ENCODE measurements around the gene CXCL6. TPM values are rescaled to one million over a fixed set of nuclear protein-coding genes. Genes with fewer than 3 reads are reported as not detected.

CXCL6 gene
- total RNA-seq, 1 donor from 2014 or later: 0.16 TPM

DNA sequence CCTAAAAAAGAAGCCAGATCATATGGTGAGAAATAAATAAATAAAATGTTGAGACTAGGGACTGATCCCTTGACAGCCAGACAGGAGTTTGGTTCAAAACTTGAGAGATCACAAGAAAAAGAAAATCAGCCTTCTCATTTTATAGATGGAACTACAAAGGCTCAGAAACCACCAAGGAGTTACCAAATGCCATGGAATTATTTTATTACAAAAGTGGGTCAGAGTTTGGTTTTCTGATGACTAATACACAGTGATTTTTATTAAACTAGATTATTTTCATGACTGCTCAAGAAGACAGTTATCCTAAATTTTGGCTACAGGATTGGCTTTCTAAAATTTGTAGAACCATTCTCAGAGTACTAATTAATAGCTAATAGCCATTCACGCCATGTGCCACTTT, 38.9 kb downstream of the CXCL6 start:
- H3K27ac Mint-ChIP-seq: no peak overlapping the region
- peaks cover 52% of the 10 kb centered on the region for H3K27me3 Mint-ChIP-seq (ENCODE audit: low read depth)
- no peak for DNase-seq (ENCODE audit: low spot score in 2 of 2, unreplicated experiment in 2 of 2)
- no peaks in the 10 kb centered on the region for H3K4me1 Mint-ChIP-seq
- TF ChIP-seq, protein P1, sequence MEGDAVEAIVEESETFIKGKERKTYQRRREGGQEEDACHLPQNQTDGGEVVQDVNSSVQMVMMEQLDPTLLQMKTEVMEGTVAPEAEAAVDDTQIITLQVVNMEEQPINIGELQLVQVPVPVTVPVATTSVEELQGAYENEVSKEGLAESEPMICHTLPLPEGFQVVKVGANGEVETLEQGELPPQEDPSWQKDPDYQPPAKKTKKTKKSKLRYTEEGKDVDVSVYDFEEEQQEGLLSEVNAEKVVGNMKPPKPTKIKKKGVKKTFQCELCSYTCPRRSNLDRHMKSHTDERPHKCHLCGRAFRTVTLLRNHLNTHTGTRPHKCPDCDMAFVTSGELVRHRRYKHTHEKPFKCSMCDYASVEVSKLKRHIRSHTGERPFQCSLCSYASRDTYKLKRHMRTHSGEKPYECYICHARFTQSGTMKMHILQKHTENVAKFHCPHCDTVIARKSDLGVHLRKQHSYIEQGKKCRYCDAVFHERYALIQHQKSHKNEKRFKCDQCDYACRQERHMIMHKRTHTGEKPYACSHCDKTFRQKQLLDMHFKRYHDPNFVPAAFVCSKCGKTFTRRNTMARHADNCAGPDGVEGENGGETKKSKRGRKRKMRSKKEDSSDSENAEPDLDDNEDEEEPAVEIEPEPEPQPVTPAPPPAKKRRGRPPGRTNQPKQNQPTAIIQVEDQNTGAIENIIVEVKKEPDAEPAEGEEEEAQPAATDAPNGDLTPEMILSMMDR (IDR thresholded peaks at IDR 0.05; ENCODE audit: unreplicated experiment): no peak
- no peaks in the 10 kb centered on the region for H3K9me3 Mint-ChIP-seq
- no peak overlapping the region for H3K4me3 Mint-ChIP-seq
- H3K36me3 Mint-ChIP-seq: no peaks in the 10 kb centered on the region

GRCh38 chr4:73883306-73883705, 46.8 kb downstream of the CXCL6 start:
- DNase-seq (ENCODE audit: low spot score in 2 of 2, unreplicated experiment in 2 of 2): no peak
- TF ChIP-seq, protein P1 (IDR thresholded peaks at IDR 0.05; ENCODE audit: unreplicated experiment): no peak
- Mint-ChIP-seq H3K27me3 (ENCODE audit: low read depth) (peaks cover 56% of the 10 kb centered on the region), H3K9me3 (no peaks in the 10 kb centered on the region), H3K4me1 (no peaks in the 10 kb centered on the region), H3K27ac (no peak overlapping the region), H3K36me3 (no peaks in the 10 kb centered on the region), H3K4me3 (no peak overlapping the region)

- Mint-ChIP-seq H3K27me3 (ENCODE audit: low read depth) (peaks cover 46% of the 10 kb centered on the region), H3K4me1 (no peaks in the 10 kb centered on the region), H3K9me3 (no peaks in the 10 kb centered on the region), H3K27ac (no peak overlapping the region), H3K4me3 (no peak overlapping the region), H3K36me3 (no peaks in the 10 kb centered on the region)
- TF ChIP-seq, protein P1 (IDR thresholded peaks at IDR 0.05; ENCODE audit: unreplicated experiment): no peak
- no peak for DNase-seq (ENCODE audit: low spot score in 2 of 2, unreplicated experiment in 2 of 2)
Observed at GRCh38 chr4:73885574-73886267, 49.2 kb downstream of the CXCL6 start.

Other genes with a start within 250 kb of the CXCL6 start
- 1.3 to 1.8 TPM (median 1.5 TPM) in 3 replicates for gene RASSF6, start 216.2 kb upstream of the CXCL6 start, total RNA-seq
- gene CXCL8, start 96.1 kb upstream of the CXCL6 start, total RNA-seq: 8.8 to 9.5 TPM (median 8.9 TPM) in 3 replicates
- not detected in 3 replicates for gene PF4V1, start 16.6 kb downstream of the CXCL6 start, total RNA-seq
- 0.47 to 0.77 TPM (median 0.74 TPM) in 3 replicates for gene CXCL1, start 32.7 kb downstream of the CXCL6 start, total RNA-seq
- gene PF4, start 145.3 kb downstream of the CXCL6 start, total RNA-seq: not detected in 3 replicates
- not detected in 3 replicates for gene PPBP, start 151.5 kb downstream of the CXCL6 start, total RNA-seq
- 0.22 to 0.45 TPM (median 0.38 TPM) in 3 replicates for gene CXCL5, start 162.0 kb downstream of the CXCL6 start, total RNA-seq
- gene CXCL3, start 202.0 kb downstream of the CXCL6 start, total RNA-seq: 2.1 to 2.8 TPM (median 2.3 TPM) in 3 replicates